ENCODE data around the gene NFE2L1.
"Not testable (repeated sequence)": the region's sequence is repeated elsewhere in the genome, so short reads cannot be mapped to it uniquely, and the experiment has no call there.

NFE2L1 gene

DNA sequence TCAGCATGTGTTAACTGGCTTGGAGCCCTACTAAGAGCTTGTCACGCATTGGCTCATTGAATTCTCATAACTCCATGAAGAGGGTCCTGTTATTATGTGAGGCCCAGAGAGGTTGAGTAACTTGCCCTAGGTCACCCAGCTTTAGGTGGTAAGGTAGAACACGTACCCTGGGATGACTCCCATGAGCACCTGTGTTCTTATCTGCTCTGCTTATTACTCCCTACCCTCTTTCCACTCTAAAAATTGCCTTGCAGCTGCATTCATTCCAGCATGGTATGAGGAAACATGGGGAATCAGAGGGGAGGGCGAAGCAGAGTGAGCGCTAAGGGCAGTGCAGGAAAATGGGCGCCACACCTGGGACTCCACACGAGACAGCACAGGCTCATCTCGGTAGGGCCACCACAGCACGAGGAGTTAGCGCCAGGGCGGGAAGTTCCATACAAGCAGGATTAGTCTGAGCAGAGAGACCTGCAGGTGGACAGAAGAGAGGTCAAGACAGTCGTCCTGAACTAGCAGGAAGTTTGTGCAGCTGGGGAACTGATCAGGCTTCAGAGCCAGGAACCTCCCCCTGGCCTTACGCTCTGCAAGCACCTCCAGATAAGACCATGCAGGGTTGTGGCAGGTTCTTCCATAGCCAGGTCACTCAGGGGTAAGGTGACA, 20.7 kb upstream of the NFE2L1 start:
- Histone ChIP-seq H3K4me3 (no peak overlapping the region), H4K20me1 (peaks cover 0 to 25% (median 13%) of the 10 kb centered on the region in 11 experiments; a peak in 10 of 22 replicates), H3K9ac (no peak overlapping the region), H3K9me3 (replicated peaks in 1 of 11) (no peaks in the 10 kb centered on the region), H3K36me3 (no peaks in the 10 kb centered on the region), H3K4me1 (peaks cover 26 to 33% (median 31%) of the 10 kb centered on the region in 10 experiments), H3K27ac (no peak overlapping the region), H3K4me2 (no peak overlapping the region), H3K27me3 (peaks cover 14 to 41% (median 35%) of the 10 kb centered on the region in 11 experiments; a peak in 21 of 22 replicates)
- no peak for TF ChIP-seq Cebpa-rat (IDR thresholded peaks at IDR 0.05)

DNA sequence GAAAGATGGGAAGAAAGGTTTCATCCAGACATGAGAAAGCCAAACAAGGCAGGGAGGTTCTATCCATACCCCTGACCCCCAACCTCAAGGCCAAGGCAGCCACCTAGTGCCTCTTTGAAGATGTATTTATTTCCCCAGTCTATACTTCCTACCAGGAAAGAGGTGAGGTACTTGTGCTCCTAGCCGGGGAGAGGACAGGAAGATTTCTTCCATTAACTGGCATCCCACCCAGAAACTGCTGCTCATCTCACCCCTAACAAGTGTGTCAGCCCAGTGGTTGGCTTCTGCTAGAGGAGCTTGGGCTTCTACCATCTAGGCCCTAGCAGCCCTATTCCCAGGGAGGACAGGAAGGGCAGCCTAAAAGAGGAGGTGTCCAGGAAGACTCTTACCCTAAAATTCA, 19.4 kb upstream of the NFE2L1 start:
- peaks cover 3 to 41% (median 35%) of the 10 kb centered on the region in 11 experiments; a peak in 20 of 22 replicates for H3K27me3 ChIP-seq
- peaks cover 0 to 20% (median 9%) of the 10 kb centered on the region in 11 experiments; a peak in 11 of 22 replicates for H4K20me1 ChIP-seq
- H3K36me3 ChIP-seq = no peaks in the 10 kb centered on the region
- no peak overlapping the region for H3K4me2 ChIP-seq
- no peak overlapping the region for H3K4me3 ChIP-seq
- no peak overlapping the region for H3K27ac ChIP-seq
- peaks cover 17 to 24% (median 21%) of the 10 kb centered on the region in 10 experiments for H3K4me1 ChIP-seq
- H3K9me3 ChIP-seq (replicated peaks in 1 of 11) = no peaks in the 10 kb centered on the region
- no peak overlapping the region for H3K9ac ChIP-seq
- TF ChIP-seq Cebpa-rat (IDR thresholded peaks at IDR 0.05) = no peak

DNA sequence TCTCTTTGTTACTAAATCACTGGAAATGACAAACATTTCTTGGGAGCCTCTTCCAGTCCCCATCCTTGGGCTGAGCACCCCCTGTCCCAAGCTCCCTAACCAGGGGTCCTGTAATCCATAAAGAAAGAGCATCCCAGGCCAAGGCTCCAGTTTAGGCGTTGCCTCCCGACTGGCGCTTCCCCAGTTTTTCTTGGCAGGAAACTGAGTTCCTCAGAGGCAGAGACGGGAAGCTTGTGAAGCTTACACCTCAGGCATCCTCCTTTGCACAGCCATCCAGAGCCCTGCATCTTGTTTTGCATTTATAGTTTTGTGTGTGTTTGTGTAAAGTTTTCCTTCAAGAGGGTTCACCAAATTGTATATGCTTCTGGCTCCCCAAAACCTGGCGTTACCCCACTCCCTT, 17.6 kb upstream of the NFE2L1 start:
- TF ChIP-seq Cebpa-rat (IDR thresholded peaks at IDR 0.05) = no peak
- no peaks in the 10 kb centered on the region for H3K9me3 ChIP-seq (replicated peaks in 1 of 11)
- H3K9ac ChIP-seq = no peak overlapping the region
- no peak overlapping the region for H3K4me3 ChIP-seq
- H3K4me1 ChIP-seq = peaks cover 5 to 12% (median 7%) of the 10 kb centered on the region in 10 experiments
- peaks cover 0 to 14% (median 0%) of the 10 kb centered on the region in 11 experiments; a peak in 7 of 22 replicates for H4K20me1 ChIP-seq
- H3K36me3 ChIP-seq = no peaks in the 10 kb centered on the region
- no peak overlapping the region for H3K27ac ChIP-seq
- H3K4me2 ChIP-seq = no peak overlapping the region
- H3K27me3 ChIP-seq = peaks cover 18 to 47% (median 40%) of the 10 kb centered on the region in 11 experiments; a peak in 21 of 22 replicates

DNA sequence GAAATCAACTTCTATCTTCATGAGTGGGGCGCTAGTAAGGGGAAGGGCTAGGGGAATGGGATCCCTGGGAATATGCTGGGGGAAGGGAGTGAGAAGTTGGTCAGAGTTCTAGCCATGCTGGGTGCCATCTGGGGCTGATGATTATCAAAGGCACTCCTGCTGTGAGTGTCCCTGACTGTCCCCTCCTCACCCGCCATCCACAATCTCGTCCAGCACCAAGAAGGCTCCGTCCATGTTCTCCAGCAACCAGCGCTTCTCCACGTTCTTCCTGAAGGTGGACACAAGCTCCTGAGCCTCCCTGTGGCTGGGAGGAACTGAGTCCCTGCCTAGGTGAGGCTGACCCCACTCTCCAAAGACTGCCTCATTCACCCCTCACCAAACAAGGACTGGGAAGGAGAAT, 16.2 kb upstream of the NFE2L1 start:
- no peaks in the 10 kb centered on the region for H3K9me3 ChIP-seq (replicated peaks in 1 of 11)
- H3K9ac ChIP-seq = no peak overlapping the region
- no peak overlapping the region for H3K27ac ChIP-seq
- H3K4me1 ChIP-seq = peaks cover 0 to 4% (median 2%) of the 10 kb centered on the region in 10 experiments; a peak in 16 of 20 replicates
- peaks cover 0 to 9% (median 5%) of the 10 kb centered on the region in 11 experiments; a peak in 11 of 22 replicates for H4K20me1 ChIP-seq
- H3K36me3 ChIP-seq = no peaks in the 10 kb centered on the region
- H3K4me2 ChIP-seq = no peak overlapping the region
- no peak for TF ChIP-seq Cebpa-rat (IDR thresholded peaks at IDR 0.05)
- H3K4me3 ChIP-seq = no peak overlapping the region
- peaks cover 32 to 57% (median 53%) of the 10 kb centered on the region in 11 experiments for H3K27me3 ChIP-seq

DNA sequence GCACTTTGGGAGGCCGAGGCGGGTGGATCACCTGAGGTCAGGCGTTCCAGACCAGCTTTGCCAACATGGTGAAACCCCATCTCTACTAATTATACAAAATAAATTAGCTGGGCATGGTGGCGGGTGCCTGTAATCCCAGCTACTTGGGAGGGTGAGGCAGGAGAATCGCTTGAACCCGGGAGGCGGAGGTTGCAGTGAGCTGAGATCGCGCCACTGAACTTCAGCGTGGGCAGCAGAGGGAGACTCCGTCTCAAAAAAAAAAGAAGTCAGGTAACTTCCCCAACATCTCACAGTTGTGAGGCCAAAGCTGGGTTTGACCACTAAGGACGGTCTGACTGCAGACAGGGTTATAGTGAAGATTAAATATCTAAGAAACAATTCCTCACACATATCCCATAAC, 13.4 kb upstream of the NFE2L1 start:
- not testable (repeated sequence) for H3K9me3 ChIP-seq (replicated peaks in 1 of 11); H3K4me3 ChIP-seq; H3K4me2 ChIP-seq; H3K9ac ChIP-seq; H3K36me3 ChIP-seq; H3K27ac ChIP-seq; H3K4me1 ChIP-seq
- Histone ChIP-seq H3K27me3 (peaks cover 58 to 84% (median 80%) of the 10 kb centered on the region in 11 experiments), H4K20me1 (peaks cover 0 to 24% (median 12%) of the 10 kb centered on the region in 11 experiments; a peak in 11 of 22 replicates)

DNA sequence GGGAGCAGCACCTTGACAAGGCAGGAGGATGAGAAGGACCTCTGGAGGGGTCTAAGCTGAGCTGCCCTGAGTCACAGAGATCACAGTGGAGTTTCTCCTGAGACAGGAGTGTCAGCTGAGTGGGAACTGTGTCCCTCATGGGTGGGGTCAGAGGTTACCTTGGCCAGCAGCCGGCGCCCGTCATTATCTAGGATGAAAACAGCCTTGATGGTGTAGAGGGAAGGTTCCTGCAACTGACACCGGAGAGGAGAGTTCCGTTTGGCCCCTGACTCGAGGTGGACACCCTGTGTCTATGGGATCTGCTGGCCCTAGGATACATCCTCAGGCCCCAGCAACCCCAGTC, 11.5 kb upstream of the NFE2L1 start:
- Histone ChIP-seq H3K4me3 (peak overlapping the region in 8 of 10 experiments; percentile 34 to 68 (median 56); a peak in 11 of 20 replicates), H3K36me3 (no peaks in the 10 kb centered on the region), H3K4me1 (peaks cover 0 to 10% (median 8%) of the 10 kb centered on the region in 10 experiments; a peak in 16 of 20 replicates), H3K4me2 (peak overlapping the region; percentile 65 to 97 (median 82); a peak in 18 of 22 replicates), H3K9ac (no peak overlapping the region; a peak in 1 of 22 replicates), H3K27me3 (peaks cover 58 to 90% (median 86%) of the 10 kb centered on the region in 11 experiments), H4K20me1 (peaks cover 0 to 24% (median 12%) of the 10 kb centered on the region in 11 experiments; a peak in 11 of 22 replicates), H3K27ac (no peak overlapping the region), H3K9me3 (replicated peaks in 1 of 11) (no peaks in the 10 kb centered on the region)
- TF ChIP-seq Cebpa-rat (IDR thresholded peaks at IDR 0.05) = no peak

DNA sequence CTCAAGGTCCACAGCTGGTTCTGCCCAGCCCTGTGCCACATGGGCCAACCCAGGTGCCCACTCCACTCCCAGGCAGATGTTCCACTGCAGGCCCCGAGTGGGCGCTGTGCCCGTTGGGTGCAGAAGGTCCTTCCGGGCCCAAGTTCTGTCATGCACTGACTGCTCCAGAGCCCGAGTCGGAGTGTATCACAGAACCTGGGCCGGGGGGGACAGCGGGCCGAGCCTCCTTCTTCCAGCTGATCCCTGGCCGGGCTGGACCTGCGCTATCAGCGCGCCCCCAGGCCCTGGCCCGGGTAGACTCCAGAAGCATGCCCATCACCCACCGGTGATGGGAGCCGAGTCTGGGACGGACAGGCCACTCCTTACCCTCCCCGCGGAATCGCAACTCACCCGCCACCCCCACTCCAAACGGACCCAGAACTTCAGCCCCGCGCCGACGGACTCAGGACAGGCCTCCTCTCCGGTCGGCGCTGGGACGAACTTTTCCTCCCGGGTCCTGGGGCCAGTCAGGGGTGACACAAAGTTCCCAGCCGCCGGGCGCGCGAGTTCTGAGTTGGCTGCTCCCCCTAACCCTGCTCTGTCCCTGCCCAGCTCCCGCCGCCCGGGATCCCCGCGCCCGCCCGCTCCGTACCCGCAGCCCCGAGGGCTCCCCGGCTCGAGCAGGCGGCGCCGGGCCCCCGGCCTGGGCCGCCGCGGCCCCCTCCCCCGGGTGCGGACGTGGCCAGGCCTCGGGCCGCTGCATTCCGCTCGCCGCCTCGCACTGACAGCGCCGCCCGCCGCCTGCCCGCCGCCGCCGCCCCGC, 10.9 kb upstream of the NFE2L1 start, which contains the start of gene COPZ2:
Gene COPZ2 (minus strand): TSS at position 762 of the 802 bp plus-strand sequence. CDS start 20 bp downstream, at position 742.
- Histone ChIP-seq H3K4me3 (peak within 1 kb of the TSS; percentile 34 to 68 (median 54)), H3K27me3 (peaks cover 55 to 89% (median 81%) of the 10 kb centered on the region in 11 experiments), H3K4me1 (peaks cover 0 to 10% (median 8%) of the 10 kb centered on the region in 10 experiments; a peak in 16 of 20 replicates), H4K20me1 (peaks cover 0 to 24% (median 12%) of the 10 kb centered on the region in 11 experiments; a peak in 11 of 22 replicates), H3K4me2 (peak within 1 kb of the TSS; percentile 65 to 97 (median 82)), H3K36me3 (no peaks in the 10 kb centered on the region), H3K27ac (no peak within 1 kb of the TSS; a peak in 1 of 22 replicates), H3K9me3 (replicated peaks in 1 of 11) (no peaks in the 10 kb centered on the region), H3K9ac (peak within 1 kb of the TSS in 7 of 11 experiments; percentile 40 to 76 (median 60); a peak in 12 of 22 replicates)
- no peak for TF ChIP-seq Cebpa-rat (IDR thresholded peaks at IDR 0.05)

DNA sequence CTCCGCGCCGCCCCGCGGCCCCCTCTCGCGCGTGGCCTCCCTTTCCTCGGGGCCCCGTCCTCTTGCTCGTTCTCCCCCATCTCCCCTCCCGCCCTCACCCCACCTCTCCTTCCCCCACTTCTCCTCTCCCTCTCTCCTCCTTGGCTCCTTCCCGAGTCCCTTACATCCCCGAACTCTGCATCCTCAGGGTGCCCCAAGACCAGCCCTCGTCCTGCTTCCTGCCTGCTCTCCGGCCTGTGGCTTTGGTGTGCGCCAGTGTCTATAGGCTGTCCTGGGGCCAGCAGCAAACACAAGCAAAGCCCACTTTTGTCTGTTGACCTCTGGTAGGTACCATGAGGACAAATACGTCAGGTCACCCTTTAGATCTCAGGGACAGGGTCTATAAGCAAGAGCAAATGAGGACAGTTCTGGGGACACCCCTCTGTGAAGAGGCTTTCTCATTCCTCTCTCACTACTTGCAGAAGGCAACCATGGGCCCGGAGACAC, 10.3 kb upstream of the NFE2L1 start:
- TF ChIP-seq Cebpa-rat (IDR thresholded peaks at IDR 0.05) = no peak
- H4K20me1 ChIP-seq = peaks cover 0 to 24% (median 12%) of the 10 kb centered on the region in 11 experiments; a peak in 10 of 22 replicates
- no peaks in the 10 kb centered on the region for H3K36me3 ChIP-seq
- peak overlapping the region in 4 of 10 experiments; percentile 58 to 68 (median 63); a peak in 9 of 20 replicates for H3K4me3 ChIP-seq
- H3K4me1 ChIP-seq = peaks cover 0 to 13% (median 11%) of the 10 kb centered on the region in 10 experiments; a peak in 17 of 20 replicates
- peak overlapping the region in 2 of 11 experiments; percentile 74 to 76; a peak in 2 of 22 replicates for H3K9ac ChIP-seq
- H3K27me3 ChIP-seq = peaks cover 54 to 82% (median 74%) of the 10 kb centered on the region in 11 experiments
- no peaks in the 10 kb centered on the region for H3K9me3 ChIP-seq (replicated peaks in 1 of 11)
- H3K27ac ChIP-seq = no peak overlapping the region
- H3K4me2 ChIP-seq = peak overlapping the region in 10 of 11 experiments; percentile 65 to 97 (median 83); a peak in 15 of 22 replicates

All from BLaER1 treated with 17β-estradiol and CSF1 and Interleukin-3, amounts not matched to agents 10 nM and 100 nM (cell line).